Thymus (tissue), 11 donors: ENCODE results near the gene SPRYD4. TPM values are rescaled to one million over a fixed set of nuclear protein-coding genes. Genes with fewer than 3 reads are reported as not detected.

Source experiments
- DNase-seq, 9 donors: peaks; one replicate each; pipeline ENCODE4 v3.0.0-alpha.2; 2013; ENCODE audit warnings: low spot score in 9 of 9, low read depth in 6 of 9, missing footprints in 1 of 9
- H3K27ac ChIP-seq, 2 donors: one replicate each; pipeline ENCODE4 v1.5.1; 2013; ENCODE audit warnings: control low read depth in 1 of 2, low read depth in 1 of 2, low read length in 1 of 2, mild to moderate bottlenecking in 1 of 2, moderate library complexity in 1 of 2
- H3K27me3 ChIP-seq, 2 donors: one replicate each; pipeline ENCODE4 v1.5.1; 2013; ENCODE audit warnings: low read length in 1 of 2; ENCODE audit not compliant: control insufficient read depth in 2 of 2, insufficient read depth in 1 of 2
- H3K36me3 ChIP-seq, 2 donors: one replicate each; pipeline ENCODE4 v1.5.1; 2013; ENCODE audit warnings: low read length in 1 of 2, mild to moderate bottlenecking in 1 of 2, moderate library complexity in 1 of 2; ENCODE audit not compliant: control insufficient read depth in 2 of 2, insufficient read depth in 2 of 2
- H3K4me1 ChIP-seq, 2 donors: one replicate each; pipeline ENCODE4 v1.5.1; 2013; ENCODE audit warnings: low read length in 2 of 2; ENCODE audit not compliant: control insufficient read depth in 2 of 2, insufficient read depth in 2 of 2
- H3K4me3 ChIP-seq, 2 donors: one replicate each; pipeline ENCODE4 v1.5.1; 2013; ENCODE audit warnings: low read length in 2 of 2, control low read depth in 1 of 2, mild to moderate bottlenecking in 1 of 2
- H3K9me3 ChIP-seq, 2 donors: one replicate each; pipeline ENCODE4 v1.5.1; 2013; ENCODE audit warnings: low read length in 1 of 2, mild to moderate bottlenecking in 1 of 2; ENCODE audit not compliant: control insufficient read depth in 2 of 2, insufficient read depth in 1 of 2
- WGBS: extraction: QIAGEN DNeasy Blood & Tissue Kit; methylation state at CpG from one replicate; pipeline ENCODE4 v1.1.7; 2013; 5-methylcytosine and 5-hydroxymethylcytosine counted together
- polyA plus RNA-seq: library from polyadenylated mRNA; stranded (reverse); fragments of 200-250 nt; gene quantifications from one replicate; pipeline ENCODE4 v1.2.3, GENCODE V29; 2013
- total RNA-seq: library from RNA; stranded (reverse); fragments of 120-200 nt; gene quantifications from one replicate; pipeline ENCODE4 v1.2.4, GENCODE V29; 2013
- donor health status: healthy.

The SPRYD4 gene
- total and polyA plus RNA-seq, 2 donors = 1.2 to 1.8 TPM

GRCh38 chr12:56522411-56523193 is 54.2 kb downstream of the SPRYD4 start:
- Histone ChIP-seq H3K4me3 (peak overlapping the region; percentile 46 to 56), H3K27me3 (no peaks in the 10 kb centered on the region), H3K27ac (peak overlapping the region; percentile 76 to 81), H3K4me1 (peaks cover 4 to 14% of the 10 kb centered on the region in 2 donors), H3K36me3 (no peaks in the 10 kb centered on the region), H3K9me3 (no peaks in the 10 kb centered on the region)
- peak in 1 of 9 donors; percentile 22 for DNase-seq
- WGBS = 75% methylated on average over 4 of the region's 4 CpGs

GRCh38 chr12:56528846-56529245 is 60.5 kb downstream of the SPRYD4 start:
- no peak overlapping the region for H3K4me3 ChIP-seq
- DNase-seq = no peak
- H3K27ac ChIP-seq = no peak overlapping the region
- H3K4me1 ChIP-seq = no peaks in the 10 kb centered on the region
- WGBS = 98% methylated on average over 1 of the region's 1 CpG
- H3K36me3 ChIP-seq = no peaks in the 10 kb centered on the region
- no peaks in the 10 kb centered on the region for H3K9me3 ChIP-seq
- H3K27me3 ChIP-seq = no peaks in the 10 kb centered on the region

Other genes with a start within 250 kb of the SPRYD4 start
- 26.8 TPM for gene RNF41, start 246.7 kb upstream of the SPRYD4 start, total RNA-seq
- gene RNF41, start 246.7 kb upstream of the SPRYD4 start, polyA plus RNA-seq = 18.3 TPM
- gene NABP2, start 244.2 kb upstream of the SPRYD4 start, total RNA-seq = 21.6 TPM
- gene NABP2, start 244.2 kb upstream of the SPRYD4 start, polyA plus RNA-seq = 16.0 TPM
- gene SLC39A5, start 238.5 kb upstream of the SPRYD4 start, total RNA-seq = 0.24 TPM
- gene SLC39A5, start 238.5 kb upstream of the SPRYD4 start, polyA plus RNA-seq = 0.30 TPM
- gene ANKRD52, start 210.2 kb upstream of the SPRYD4 start, total RNA-seq = 2.9 TPM
- 7.9 TPM for gene ANKRD52, start 210.2 kb upstream of the SPRYD4 start, polyA plus RNA-seq
- 9.4 TPM for gene COQ10A, start 201.6 kb upstream of the SPRYD4 start, total RNA-seq
- 24.9 TPM for gene COQ10A, start 201.6 kb upstream of the SPRYD4 start, polyA plus RNA-seq
- 46.3 TPM for gene CS, start 168.2 kb upstream of the SPRYD4 start, total RNA-seq
- gene CS, start 168.2 kb upstream of the SPRYD4 start, polyA plus RNA-seq = 53.6 TPM
- 92.4 TPM for gene CNPY2, start 152.6 kb upstream of the SPRYD4 start, total RNA-seq
- 83.1 TPM for gene CNPY2, start 152.6 kb upstream of the SPRYD4 start, polyA plus RNA-seq
- 36.3 TPM for gene PAN2, start 134.6 kb upstream of the SPRYD4 start, total RNA-seq
- gene PAN2, start 134.6 kb upstream of the SPRYD4 start, polyA plus RNA-seq = 71.4 TPM
- gene IL23A, start 129.7 kb upstream of the SPRYD4 start, total RNA-seq = 14.4 TPM
- gene IL23A, start 129.7 kb upstream of the SPRYD4 start, polyA plus RNA-seq = 11.6 TPM
- 73.3 TPM for gene STAT2, start 108.5 kb upstream of the SPRYD4 start, total RNA-seq
- 102 TPM for gene STAT2, start 108.5 kb upstream of the SPRYD4 start, polyA plus RNA-seq
- not detected for gene APOF, start 105.7 kb upstream of the SPRYD4 start, total RNA-seq
- not detected for gene APOF, start 105.7 kb upstream of the SPRYD4 start, polyA plus RNA-seq
- 15.8 TPM for gene TIMELESS, start 19.2 kb upstream of the SPRYD4 start, total RNA-seq
- 8.4 TPM for gene TIMELESS, start 19.2 kb upstream of the SPRYD4 start, polyA plus RNA-seq
- gene MIP, start 13.9 kb upstream of the SPRYD4 start, total RNA-seq = 0.09 TPM
- gene MIP, start 13.9 kb upstream of the SPRYD4 start, polyA plus RNA-seq = 0.02 TPM
- gene GLS2, start 19.6 kb downstream of the SPRYD4 start, total RNA-seq = 1.0 TPM
- gene GLS2, start 19.6 kb downstream of the SPRYD4 start, polyA plus RNA-seq = 2.6 TPM
- 3.2 TPM for gene RBMS2, start 53.2 kb downstream of the SPRYD4 start, total RNA-seq
- gene RBMS2, start 53.2 kb downstream of the SPRYD4 start, polyA plus RNA-seq = 4.9 TPM
- 18.0 TPM for gene BAZ2A, start 161.7 kb downstream of the SPRYD4 start, total RNA-seq
- 29.8 TPM for gene BAZ2A, start 161.7 kb downstream of the SPRYD4 start, polyA plus RNA-seq
- gene ATP5F1B, start 177.4 kb downstream of the SPRYD4 start, total RNA-seq = 680 TPM
- gene ATP5F1B, start 177.4 kb downstream of the SPRYD4 start, polyA plus RNA-seq = 263 TPM
- gene PTGES3, start 219.7 kb downstream of the SPRYD4 start, total RNA-seq = 101 TPM
- gene PTGES3, start 219.7 kb downstream of the SPRYD4 start, polyA plus RNA-seq = 161 TPM